Jurkat, Clone E6-1 (cell line): Measurements from ENCODE around the gene PLAAT2.
"Not testable (repeated sequence)": the region's sequence is repeated elsewhere in the genome, so short reads cannot be mapped to it uniquely, and the experiment has no call there.

Experiments used
- DNase-seq: peaks from one replicate; pipeline ENCODE4 v3.0.0-alpha.2; 2011; ENCODE audit warnings: low read depth, low spot score
- H3K4me3 ChIP-seq: 2 replicates; pipeline ENCODE4 v1.5.1; 2011; ENCODE audit warnings: mild to moderate bottlenecking, low read length, control low read depth, moderate library complexity

The PLAAT2 gene

GRCh38 chr11:63529373-63529772, 33.8 kb downstream of the PLAAT2 start:
- H3K4me3 ChIP-seq, result not testable (repeated sequence)

GRCh38 chr11:63528729-63529278, 34.4 kb downstream of the PLAAT2 start:
- DNase-seq, H3K4me3 ChIP-seq: not testable (repeated sequence)

More at GRCh38 chr11:63529373-63529772, 33.8 kb downstream of the PLAAT2 start:
- not testable (repeated sequence) for DNase-seq

- DNase-seq, H3K4me3 ChIP-seq: not testable (repeated sequence)
These were observed 35.0 kb downstream of the PLAAT2 start for GRCh38 chr11:63528156-63528555.

- H3K4me3 ChIP-seq, result no peak overlapping the region
These were observed 35.5 kb downstream of the PLAAT2 start for GRCh38 chr11:63527667-63528066.

GRCh38 chr11:63523151-63523550, 40.0 kb downstream of the PLAAT2 start:
- DNase-seq, result no peak
- H3K4me3 ChIP-seq, result no peak overlapping the region

More at GRCh38 chr11:63527667-63528066, 35.5 kb downstream of the PLAAT2 start:
- no peak for DNase-seq

GRCh38 chr11:63521896-63522295, 41.3 kb downstream of the PLAAT2 start:
- no peak overlapping the region for H3K4me3 ChIP-seq
- DNase-seq, result no peak

GRCh38 chr11:63520606-63521170, 42.5 kb downstream of the PLAAT2 start:
- DNase-seq, result no peak

GRCh38 chr11:63518548-63518947, 44.6 kb downstream of the PLAAT2 start:
- DNase-seq, result no peak
- H3K4me3 ChIP-seq, result no peak overlapping the region

More at GRCh38 chr11:63520606-63521170, 42.5 kb downstream of the PLAAT2 start:
- H3K4me3 ChIP-seq, result no peak overlapping the region

GRCh38 chr11:63517156-63517555, 46.0 kb downstream of the PLAAT2 start:
- no peak for DNase-seq
- no peak overlapping the region for H3K4me3 ChIP-seq

- H3K4me3 ChIP-seq, result no peak overlapping the region
- DNase-seq, result no peak
These were observed 47.1 kb downstream of the PLAAT2 start for GRCh38 chr11:63516109-63516508.

GRCh38 chr11:63512816-63513215, 50.4 kb downstream of the PLAAT2 start:
- DNase-seq, result no peak

GRCh38 chr11:63511048-63511748, 52.0 kb downstream of the PLAAT2 start:
- no peak overlapping the region for H3K4me3 ChIP-seq

More at GRCh38 chr11:63512816-63513215, 50.4 kb downstream of the PLAAT2 start:
- no peak overlapping the region for H3K4me3 ChIP-seq

GRCh38 chr11:63510360-63511047, 52.7 kb downstream of the PLAAT2 start:
- H3K4me3 ChIP-seq, result no peak overlapping the region
- no peak for DNase-seq

More at GRCh38 chr11:63511048-63511748, 52.0 kb downstream of the PLAAT2 start:
- DNase-seq, result no peak

- DNase-seq, result no peak
These were observed 54.4 kb downstream of the PLAAT2 start for GRCh38 chr11:63508745-63509144.

GRCh38 chr11:63508009-63508408, 55.2 kb downstream of the PLAAT2 start:
- no peak overlapping the region for H3K4me3 ChIP-seq
- no peak for DNase-seq

More at GRCh38 chr11:63508745-63509144, 54.4 kb downstream of the PLAAT2 start:
- H3K4me3 ChIP-seq, result no peak overlapping the region

GRCh38 chr11:63507511-63507910, 55.7 kb downstream of the PLAAT2 start:
- no peak overlapping the region for H3K4me3 ChIP-seq
- no peak for DNase-seq

GRCh38 chr11:63506876-63507275, 56.3 kb downstream of the PLAAT2 start:
- DNase-seq, result no peak
- no peak overlapping the region for H3K4me3 ChIP-seq

GRCh38 chr11:63505857-63506528, 57.2 kb downstream of the PLAAT2 start, which contains the start of gene LGALS12:
Gene LGALS12, plus strand, starts transcription at chr11:63506084. Its CDS starts 375 bp downstream, at chr11:63506459.
- H3K4me3 ChIP-seq, result no peak within 1 kb of the TSS
- DNase-seq, result peak; percentile 23

GRCh38 chr11:63504933-63505586, 58.1 kb downstream of the PLAAT2 start:
- DNase-seq, result no peak

More at GRCh38 chr11:63504933-63505586, 58.1 kb downstream of the PLAAT2 start:
- H3K4me3 ChIP-seq, result no peak overlapping the region
